NB4 (cell line): ENCODE measurements around the gene ACTA2.

Source experiments
- CTCF ChIP-seq: IDR thresholded peaks from one replicate; pipeline ENCODE4 v1.5.1; 2012; ENCODE audit warnings: low read depth, low read length
- MAX ChIP-seq: IDR thresholded peaks from 2 replicates; pipeline ENCODE4 v1.6.1; 2011; ENCODE audit warnings: low read depth, low read length
- POLR2A ChIP-seq: IDR thresholded peaks from 2 replicates; pipeline ENCODE4 v1.6.1; 2011; ENCODE audit warnings: mild to moderate bottlenecking; ENCODE audit not compliant: insufficient read length; ENCODE audit errors: extremely low read depth

- TF ChIP-seq CTCF (no peak), POLR2A (no peak), MAX (no peak)
Measured at GRCh38 chr10:88916986-88917385, 35.6 kb downstream of the ACTA2 start.
